ENCODE measurements around the gene KRTAP3-3. TPM values are rescaled to one million over a fixed set of nuclear protein-coding genes. Genes with fewer than 3 reads are reported as not detected.
"Not testable (repeated sequence)": the region's sequence is repeated elsewhere in the genome, so short reads cannot be mapped to it uniquely, and the experiment has no call there.

KRTAP3-3 gene
- polyA plus RNA-seq, 2 donors, result not detected

- no peaks in the 10 kb centered on the region for H3K9me3 ChIP-seq (ENCODE audit: control insufficient read depth in 2 of 2, insufficient read depth in 1 of 2, low read depth in 1 of 2, low read length in 1 of 2)
- H3K27me3 ChIP-seq (ENCODE audit: control insufficient read depth in 1 of 2, insufficient read depth in 2 of 2, low read length in 2 of 2), result no peaks in the 10 kb centered on the region
- H3K36me3 ChIP-seq (ENCODE audit: control insufficient read depth in 2 of 2, insufficient read depth in 2 of 2, low read length in 1 of 2), result no peaks in the 10 kb centered on the region
- 72 to 85% methylated on average over 8 of the region's 8 CpGs for WGBS, 2 donors
- no peak within 1 kb of the TSS for H3K4me3 ChIP-seq (ENCODE audit: low read depth in 1 of 2, low read length in 2 of 2)
- no peaks in the 10 kb centered on the region for H3K4me1 ChIP-seq (ENCODE audit: control insufficient read depth in 2 of 2, insufficient read depth in 2 of 2, low read length in 1 of 2)
- no peak within 1 kb of the TSS for H3K27ac ChIP-seq (ENCODE audit: low read depth in 2 of 2, low read length in 1 of 2)
Measured at GRCh38 chr17:41008811-41009210, 14.8 kb upstream of the KRTAP3-3 start, which contains the start of gene KRTAP3-1. TSS of gene KRTAP3-1 (minus strand) at chr17:41009128. CDS start at chr17:41009074, 54 bp downstream.

- Histone ChIP-seq H3K4me1 (ENCODE audit: control insufficient read depth in 2 of 2, insufficient read depth in 2 of 2, low read length in 1 of 2) (peaks cover 0 to 2% of the 10 kb centered on the region in 2 donors), H3K9me3 (ENCODE audit: control insufficient read depth in 2 of 2, insufficient read depth in 1 of 2, low read depth in 1 of 2, low read length in 1 of 2) (no peaks in the 10 kb centered on the region), H3K36me3 (ENCODE audit: control insufficient read depth in 2 of 2, insufficient read depth in 2 of 2, low read length in 1 of 2) (no peaks in the 10 kb centered on the region), H3K4me3 (ENCODE audit: low read depth in 1 of 2, low read length in 2 of 2) (no peak overlapping the region), H3K27me3 (ENCODE audit: control insufficient read depth in 1 of 2, insufficient read depth in 2 of 2, low read length in 2 of 2) (no peaks in the 10 kb centered on the region), H3K27ac (ENCODE audit: low read depth in 2 of 2, low read length in 1 of 2) (no peak overlapping the region)
- WGBS, 2 donors, result 82 to 94% methylated on average over 3 of the region's 3 CpGs
Measured at GRCh38 chr17:41004397-41004796, 10.4 kb upstream of the KRTAP3-3 start.

GRCh38 chr17:41003926-41004325 lies 10.0 kb upstream of the KRTAP3-3 start:
- 48 to 64% methylated on average over 4 of the region's 4 CpGs for WGBS, 2 donors
- no peaks in the 10 kb centered on the region for H3K9me3 ChIP-seq (ENCODE audit: control insufficient read depth in 2 of 2, insufficient read depth in 1 of 2, low read depth in 1 of 2, low read length in 1 of 2)
- H3K4me1 ChIP-seq (ENCODE audit: control insufficient read depth in 2 of 2, insufficient read depth in 2 of 2, low read length in 1 of 2), result peaks cover 0 to 2% of the 10 kb centered on the region in 2 donors

GRCh38 chr17:41002814-41003213 lies 8.8 kb upstream of the KRTAP3-3 start:
- H3K36me3 ChIP-seq (ENCODE audit: control insufficient read depth in 2 of 2, insufficient read depth in 2 of 2, low read length in 1 of 2), result no peaks in the 10 kb centered on the region
- peaks cover 0 to 2% of the 10 kb centered on the region in 2 donors for H3K4me1 ChIP-seq (ENCODE audit: control insufficient read depth in 2 of 2, insufficient read depth in 2 of 2, low read length in 1 of 2)
- 33 to 37% methylated on average over 5 of the region's 5 CpGs for WGBS, 2 donors
- H3K4me3 ChIP-seq (ENCODE audit: low read depth in 1 of 2, low read length in 2 of 2), result no peak overlapping the region
- H3K9me3 ChIP-seq (ENCODE audit: control insufficient read depth in 2 of 2, insufficient read depth in 1 of 2, low read depth in 1 of 2, low read length in 1 of 2), result no peaks in the 10 kb centered on the region
- no peaks in the 10 kb centered on the region for H3K27me3 ChIP-seq (ENCODE audit: control insufficient read depth in 1 of 2, insufficient read depth in 2 of 2, low read length in 2 of 2)
- no peak overlapping the region for H3K27ac ChIP-seq (ENCODE audit: low read depth in 2 of 2, low read length in 1 of 2)

More at GRCh38 chr17:41003926-41004325, 10.0 kb upstream of the KRTAP3-3 start:
- H3K27me3 ChIP-seq (ENCODE audit: control insufficient read depth in 1 of 2, insufficient read depth in 2 of 2, low read length in 2 of 2), result no peaks in the 10 kb centered on the region
- H3K4me3 ChIP-seq (ENCODE audit: low read depth in 1 of 2, low read length in 2 of 2), result no peak overlapping the region
- no peak overlapping the region for H3K27ac ChIP-seq (ENCODE audit: low read depth in 2 of 2, low read length in 1 of 2)
- H3K36me3 ChIP-seq (ENCODE audit: control insufficient read depth in 2 of 2, insufficient read depth in 2 of 2, low read length in 1 of 2), result no peaks in the 10 kb centered on the region

- 89 to 91% methylated on average over 4 of the region's 4 CpGs for WGBS, 2 donors
- no peak overlapping the region for H3K27ac ChIP-seq (ENCODE audit: low read depth in 2 of 2, low read length in 1 of 2)
- no peaks in the 10 kb centered on the region for H3K27me3 ChIP-seq (ENCODE audit: control insufficient read depth in 1 of 2, insufficient read depth in 2 of 2, low read length in 2 of 2)
- H3K9me3 ChIP-seq (ENCODE audit: control insufficient read depth in 2 of 2, insufficient read depth in 1 of 2, low read depth in 1 of 2, low read length in 1 of 2), result no peaks in the 10 kb centered on the region
- H3K36me3 ChIP-seq (ENCODE audit: control insufficient read depth in 2 of 2, insufficient read depth in 2 of 2, low read length in 1 of 2), result no peaks in the 10 kb centered on the region
- H3K4me1 ChIP-seq (ENCODE audit: control insufficient read depth in 2 of 2, insufficient read depth in 2 of 2, low read length in 1 of 2), result peaks cover 0 to 2% of the 10 kb centered on the region in 2 donors
- no peak overlapping the region for H3K4me3 ChIP-seq (ENCODE audit: low read depth in 1 of 2, low read length in 2 of 2)
Measured at GRCh38 chr17:41001795-41002194, 7.8 kb upstream of the KRTAP3-3 start.

- not testable (repeated sequence) for H3K4me3 ChIP-seq (ENCODE audit: low read depth in 1 of 2, low read length in 2 of 2); H3K36me3 ChIP-seq (ENCODE audit: control insufficient read depth in 2 of 2, insufficient read depth in 2 of 2, low read length in 1 of 2); H3K9me3 ChIP-seq (ENCODE audit: control insufficient read depth in 2 of 2, insufficient read depth in 1 of 2, low read depth in 1 of 2, low read length in 1 of 2); H3K27ac ChIP-seq (ENCODE audit: low read depth in 2 of 2, low read length in 1 of 2); H3K27me3 ChIP-seq (ENCODE audit: control insufficient read depth in 1 of 2, insufficient read depth in 2 of 2, low read length in 2 of 2); H3K4me1 ChIP-seq (ENCODE audit: control insufficient read depth in 2 of 2, insufficient read depth in 2 of 2, low read length in 1 of 2)
- 86 to 87% methylated on average over 5 to 6 of the region's 6 CpGs for WGBS, 2 donors
Measured at GRCh38 chr17:40999563-40999962, 5.6 kb upstream of the KRTAP3-3 start, which contains the start of gene KRTAP3-2. TSS of gene KRTAP3-2 (minus strand) at chr17:40999906. CDS start at chr17:40999853, 53 bp downstream.

GRCh38 chr17:40997361-40997760 lies 3.4 kb upstream of the KRTAP3-3 start:
- Histone ChIP-seq H3K9me3 (ENCODE audit: control insufficient read depth in 2 of 2, insufficient read depth in 1 of 2, low read depth in 1 of 2, low read length in 1 of 2) (no peaks in the 10 kb centered on the region), H3K27me3 (ENCODE audit: control insufficient read depth in 1 of 2, insufficient read depth in 2 of 2, low read length in 2 of 2) (no peaks in the 10 kb centered on the region), H3K36me3 (ENCODE audit: control insufficient read depth in 2 of 2, insufficient read depth in 2 of 2, low read length in 1 of 2) (no peaks in the 10 kb centered on the region), H3K4me1 (ENCODE audit: control insufficient read depth in 2 of 2, insufficient read depth in 2 of 2, low read length in 1 of 2) (peaks cover 0 to 2% of the 10 kb centered on the region in 2 donors), H3K27ac (ENCODE audit: low read depth in 2 of 2, low read length in 1 of 2) (no peak overlapping the region), H3K4me3 (ENCODE audit: low read depth in 1 of 2, low read length in 2 of 2) (no peak overlapping the region)
- 67% methylated on average over 2 of the region's 2 CpGs for WGBS, 2 donors

GRCh38 chr17:40996829-40997228 lies 2.9 kb upstream of the KRTAP3-3 start:
- Histone ChIP-seq H3K4me1 (ENCODE audit: control insufficient read depth in 2 of 2, insufficient read depth in 2 of 2, low read length in 1 of 2) (peaks cover 0 to 2% of the 10 kb centered on the region in 2 donors), H3K27ac (ENCODE audit: low read depth in 2 of 2, low read length in 1 of 2) (no peak overlapping the region), H3K36me3 (ENCODE audit: control insufficient read depth in 2 of 2, insufficient read depth in 2 of 2, low read length in 1 of 2) (no peaks in the 10 kb centered on the region), H3K4me3 (ENCODE audit: low read depth in 1 of 2, low read length in 2 of 2) (no peak overlapping the region), H3K9me3 (ENCODE audit: control insufficient read depth in 2 of 2, insufficient read depth in 1 of 2, low read depth in 1 of 2, low read length in 1 of 2) (no peaks in the 10 kb centered on the region), H3K27me3 (ENCODE audit: control insufficient read depth in 1 of 2, insufficient read depth in 2 of 2, low read length in 2 of 2) (no peaks in the 10 kb centered on the region)
- WGBS, 2 donors, result 73 to 82% methylated on average over 4 of the region's 4 CpGs

- H3K4me1 ChIP-seq (ENCODE audit: control insufficient read depth in 2 of 2, insufficient read depth in 2 of 2, low read length in 1 of 2), result peaks cover 0 to 2% of the 10 kb centered on the region in 2 donors
- 48 to 54% methylated on average over 1 of the region's 1 CpG for WGBS, 2 donors
Measured at GRCh38 chr17:40995116-40995515, 1.2 kb upstream of the KRTAP3-3 start.

GRCh38 chr17:40993084-40993483 lies 880 bp downstream of the KRTAP3-3 start:
- no peaks in the 10 kb centered on the region for H3K4me1 ChIP-seq (ENCODE audit: control insufficient read depth in 2 of 2, insufficient read depth in 2 of 2, low read length in 1 of 2)
- H3K36me3 ChIP-seq (ENCODE audit: control insufficient read depth in 2 of 2, insufficient read depth in 2 of 2, low read length in 1 of 2), result no peaks in the 10 kb centered on the region
- H3K9me3 ChIP-seq (ENCODE audit: control insufficient read depth in 2 of 2, insufficient read depth in 1 of 2, low read depth in 1 of 2, low read length in 1 of 2), result no peaks in the 10 kb centered on the region
- no peak overlapping the region for H3K27ac ChIP-seq (ENCODE audit: low read depth in 2 of 2, low read length in 1 of 2)
- no peak overlapping the region for H3K4me3 ChIP-seq (ENCODE audit: low read depth in 1 of 2, low read length in 2 of 2)
- WGBS, 2 donors, result 91 to 92% methylated on average over 2 of the region's 2 CpGs
- no peaks in the 10 kb centered on the region for H3K27me3 ChIP-seq (ENCODE audit: control insufficient read depth in 1 of 2, insufficient read depth in 2 of 2, low read length in 2 of 2)

More at GRCh38 chr17:40995116-40995515, 1.2 kb upstream of the KRTAP3-3 start:
- H3K4me3 ChIP-seq (ENCODE audit: low read depth in 1 of 2, low read length in 2 of 2), result no peak overlapping the region
- H3K27ac ChIP-seq (ENCODE audit: low read depth in 2 of 2, low read length in 1 of 2), result no peak overlapping the region
- H3K27me3 ChIP-seq (ENCODE audit: control insufficient read depth in 1 of 2, insufficient read depth in 2 of 2, low read length in 2 of 2), result no peaks in the 10 kb centered on the region
- no peaks in the 10 kb centered on the region for H3K9me3 ChIP-seq (ENCODE audit: control insufficient read depth in 2 of 2, insufficient read depth in 1 of 2, low read depth in 1 of 2, low read length in 1 of 2)
- no peaks in the 10 kb centered on the region for H3K36me3 ChIP-seq (ENCODE audit: control insufficient read depth in 2 of 2, insufficient read depth in 2 of 2, low read length in 1 of 2)

All from esophagus (tissue), 2 donors.